Urinary bladder (tissue), 4 donors: ENCODE data around the gene TOP1. TPM values are rescaled to one million over a fixed set of nuclear protein-coding genes. Genes with fewer than 3 reads are reported as not detected.
A peak's percentile ranks its signal among the peaks of the same experiment; 100 is the strongest.

Source experiments
- DNase-seq: peaks from one replicate; pipeline ENCODE4 v3.0.0-alpha.2; 2015; ENCODE audit errors: extremely low spot score
- H3K27ac ChIP-seq: one replicate; pipeline ENCODE4 v1.5.1; 2013; ENCODE audit warnings: low read depth, mild to moderate bottlenecking, moderate library complexity
- H3K36me3 ChIP-seq: one replicate; pipeline ENCODE4 v1.6.1; 2013; ENCODE audit warnings: mild to moderate bottlenecking, moderate library complexity; ENCODE audit not compliant: insufficient read depth
- H3K4me1 ChIP-seq: one replicate; pipeline ENCODE4 v1.6.1; 2013; ENCODE audit warnings: mild to moderate bottlenecking, moderate library complexity; ENCODE audit not compliant: insufficient read depth
- H3K4me3 ChIP-seq: one replicate; pipeline ENCODE4 v1.5.1; 2013; ENCODE audit warnings: low read depth, low read length
- WGBS: extraction: QIAGEN DNeasy Blood & Tissue Kit; methylation state at CpG from one replicate; pipeline ENCODE4 v1.1.7; 2013; 5-methylcytosine and 5-hydroxymethylcytosine counted together
- polyA plus RNA-seq: library from polyadenylated mRNA; stranded (reverse); fragments of 200-250 nt; gene quantifications from one replicate; pipeline ENCODE4 v1.2.3, GENCODE V29; 2013
- total RNA-seq: library from RNA; depleted of rRNA; stranded (reverse); fragments of >200 nt; gene quantifications from one replicate; pipeline ENCODE4 v1.2.3, GENCODE V29; 2014
- donor health status: healthy with polysubstance abuse.
- donor health status: healthy.

Gene TOP1
- total and polyA plus RNA-seq, 2 donors = 26.9 to 29.2 TPM

DNA sequence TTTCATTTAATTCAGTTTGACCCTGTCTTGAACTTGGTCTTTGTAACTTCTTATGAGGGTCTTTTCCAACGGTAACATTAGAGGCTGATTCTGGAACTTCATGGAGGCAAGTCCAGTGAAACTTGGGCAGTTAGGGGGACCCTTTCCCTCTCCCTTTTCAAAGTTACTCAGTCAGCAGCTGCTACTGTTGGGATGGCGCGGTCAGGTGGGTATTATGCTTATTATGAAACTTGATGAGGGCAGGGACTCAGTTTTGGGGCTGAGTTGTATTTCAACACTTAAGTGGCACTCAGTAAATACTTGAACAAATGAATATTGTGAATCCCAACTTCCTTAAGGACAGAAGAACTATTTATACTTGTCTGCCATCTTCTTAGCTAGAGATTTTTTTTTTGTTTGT is 20.8 kb downstream of the TOP1 start:
- H3K36me3 ChIP-seq = no peaks in the 10 kb centered on the region
- H3K4me3 ChIP-seq = no peak overlapping the region
- WGBS = 49% methylated on average over 3 of the region's 3 CpGs
- no peak for DNase-seq
- no peak overlapping the region for H3K27ac ChIP-seq
- peaks cover 2% of the 10 kb centered on the region for H3K4me1 ChIP-seq

DNA sequence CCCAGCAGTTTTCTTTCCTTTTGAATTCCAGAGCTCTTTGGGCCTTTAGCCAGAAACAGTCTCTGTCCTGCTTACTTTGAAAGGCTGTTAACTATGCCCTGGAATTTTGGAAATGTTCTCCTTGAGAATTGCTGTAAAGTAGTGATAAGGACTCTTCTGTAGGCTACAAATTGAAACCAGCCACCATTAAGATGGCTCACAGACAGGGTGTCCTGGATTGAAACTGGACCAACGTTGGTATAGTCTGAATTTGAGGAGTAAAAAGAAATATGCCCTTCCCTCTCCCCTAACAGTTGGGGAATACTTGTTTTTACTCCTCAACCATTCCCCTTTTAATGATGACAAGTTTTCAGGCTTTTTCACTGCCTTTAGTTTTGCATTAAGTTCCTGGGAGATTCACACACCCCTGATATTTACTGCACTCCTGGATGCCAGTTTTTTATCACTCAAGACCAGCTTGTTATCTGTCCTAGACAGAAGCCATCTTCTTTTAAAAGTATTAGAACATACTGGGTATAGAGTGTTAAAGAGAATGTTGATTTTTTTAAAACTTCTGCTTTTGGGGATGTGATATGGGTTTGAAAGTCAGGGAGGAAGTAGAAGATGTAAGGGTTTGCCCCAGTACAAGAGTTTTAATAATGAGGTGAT is 21.9 kb downstream of the TOP1 start:
- no peak overlapping the region for H3K4me3 ChIP-seq
- no peak for DNase-seq

DNA sequence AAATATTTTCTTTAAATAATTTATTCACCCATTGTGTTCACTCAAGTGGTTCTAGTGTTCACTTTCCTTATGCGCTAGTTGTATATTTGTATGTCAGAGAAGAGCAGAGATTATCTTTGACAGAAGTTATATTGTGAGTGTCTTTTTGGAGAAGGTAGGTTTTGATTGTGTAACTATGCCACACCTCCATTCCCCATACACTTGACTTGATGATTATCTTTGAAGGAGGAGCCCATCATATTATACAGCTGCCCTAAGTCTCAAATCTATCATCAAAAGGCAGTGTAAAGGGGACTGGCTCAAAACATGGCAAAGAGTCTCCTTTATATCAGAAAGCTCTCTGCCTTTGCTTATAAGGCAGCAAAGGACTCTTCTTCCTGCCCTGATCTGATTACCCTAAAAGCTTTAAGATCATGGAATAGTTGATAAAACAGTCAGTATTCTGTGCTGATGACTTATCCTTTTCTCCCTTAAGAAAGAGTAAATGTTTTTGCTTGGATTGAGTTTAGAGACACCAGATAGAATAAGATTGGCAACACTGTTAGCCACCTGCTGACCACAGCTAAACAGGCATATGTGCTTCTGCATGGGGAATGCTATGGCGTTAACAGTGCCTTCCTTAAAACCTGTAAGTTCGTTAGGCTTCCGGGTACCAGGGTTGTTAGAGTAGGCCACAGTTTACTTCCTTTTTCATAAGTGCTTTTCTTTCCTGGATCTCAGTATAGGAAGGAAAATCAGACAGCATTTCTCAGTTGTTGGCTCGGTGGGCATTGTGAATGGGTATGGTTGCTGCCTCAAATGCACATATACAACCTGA is 22.6 kb downstream of the TOP1 start:
- WGBS = 60% methylated on average over 5 of the region's 5 CpGs
- Histone ChIP-seq H3K27ac (no peak overlapping the region), H3K4me3 (no peak overlapping the region), H3K4me1 (peaks cover 2% of the 10 kb centered on the region), H3K36me3 (no peaks in the 10 kb centered on the region)
- DNase-seq = no peak

More for the DNA sequence above, 21.9 kb downstream of the TOP1 start:
- Histone ChIP-seq H3K4me1 (peaks cover 2% of the 10 kb centered on the region), H3K27ac (no peak overlapping the region), H3K36me3 (no peaks in the 10 kb centered on the region)
- 15% methylated on average over 1 of the region's 1 CpG for WGBS

DNA sequence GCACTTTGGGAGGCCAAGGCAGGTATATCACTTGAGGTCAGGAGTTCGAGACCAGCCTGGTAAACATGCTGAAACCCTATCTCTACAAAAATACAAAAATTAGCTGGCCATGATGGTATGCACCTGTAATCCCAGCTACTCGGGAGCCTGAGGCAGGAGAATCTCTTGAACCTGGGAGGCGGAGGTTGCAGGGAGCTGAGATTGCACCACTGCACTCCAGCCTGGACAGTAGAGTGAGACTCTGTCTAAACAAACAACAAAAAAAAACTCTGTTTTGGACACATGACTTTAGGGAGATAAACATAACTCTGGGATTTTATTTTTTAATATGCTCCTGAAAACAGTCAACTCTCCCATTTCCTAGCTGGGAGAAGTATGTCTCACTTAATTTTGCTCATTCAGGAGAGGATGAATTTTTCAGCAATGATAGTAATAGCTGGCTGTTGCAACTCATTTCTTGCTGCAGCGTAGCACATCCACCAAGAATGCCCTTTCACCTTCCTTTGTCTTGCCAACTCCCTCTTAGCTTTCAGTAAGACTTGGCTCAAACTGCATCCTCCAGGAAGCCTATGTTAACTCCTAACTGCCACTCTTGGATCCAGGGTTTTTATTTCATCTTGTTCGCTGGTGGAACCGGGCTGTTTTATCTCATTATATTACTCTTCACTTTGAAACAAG is 24.3 kb downstream of the TOP1 start:
- Histone ChIP-seq H3K27ac (no peak overlapping the region), H3K4me3 (no peak overlapping the region), H3K36me3 (no peaks in the 10 kb centered on the region), H3K4me1 (peaks cover 3% of the 10 kb centered on the region)
- 43% methylated on average over 6 of the region's 6 CpGs for WGBS
- DNase-seq = no peak

DNA sequence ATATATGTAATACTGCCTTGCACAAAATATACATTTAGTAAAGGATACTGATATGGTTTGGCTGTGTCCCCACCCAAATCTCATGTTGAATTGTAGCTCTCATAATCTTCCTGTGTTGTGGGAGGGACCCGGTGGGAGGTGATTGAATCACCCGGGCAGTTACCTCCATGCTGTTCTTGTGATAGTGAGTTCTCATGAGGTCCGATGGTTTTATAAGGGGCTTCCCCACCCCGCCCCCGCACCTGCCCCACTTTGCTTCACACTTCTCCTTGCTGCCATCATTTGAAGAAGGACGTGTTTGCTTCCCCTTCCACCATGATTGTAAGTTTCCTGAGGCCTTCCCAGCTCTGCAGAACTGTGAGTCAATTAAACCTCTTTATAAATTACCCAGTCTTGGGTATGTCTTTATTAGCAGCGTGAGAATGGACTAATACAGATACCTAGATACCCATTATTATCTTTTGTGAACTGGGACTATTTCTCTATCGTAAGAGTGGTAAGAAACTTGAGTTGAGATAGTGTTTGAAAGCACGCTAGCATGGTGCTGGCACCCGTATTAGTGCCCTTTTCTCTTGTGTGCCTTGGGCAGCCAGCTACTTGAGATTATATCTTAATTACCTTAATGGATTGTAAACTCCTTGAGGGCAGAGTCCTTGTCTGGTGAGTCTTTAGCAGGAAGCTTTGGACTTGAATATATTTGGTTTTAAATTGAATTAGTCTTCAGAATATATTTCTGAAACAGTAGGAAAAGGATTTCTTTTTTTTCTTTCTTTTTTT is 25.6 kb downstream of the TOP1 start:
- H3K27ac ChIP-seq = no peak overlapping the region
- H3K4me1 ChIP-seq = peaks cover 3% of the 10 kb centered on the region
- no peak for DNase-seq
- 94% methylated on average over 10 of the region's 10 CpGs for WGBS
- no peak overlapping the region for H3K4me3 ChIP-seq
- H3K36me3 ChIP-seq = no peaks in the 10 kb centered on the region

DNA sequence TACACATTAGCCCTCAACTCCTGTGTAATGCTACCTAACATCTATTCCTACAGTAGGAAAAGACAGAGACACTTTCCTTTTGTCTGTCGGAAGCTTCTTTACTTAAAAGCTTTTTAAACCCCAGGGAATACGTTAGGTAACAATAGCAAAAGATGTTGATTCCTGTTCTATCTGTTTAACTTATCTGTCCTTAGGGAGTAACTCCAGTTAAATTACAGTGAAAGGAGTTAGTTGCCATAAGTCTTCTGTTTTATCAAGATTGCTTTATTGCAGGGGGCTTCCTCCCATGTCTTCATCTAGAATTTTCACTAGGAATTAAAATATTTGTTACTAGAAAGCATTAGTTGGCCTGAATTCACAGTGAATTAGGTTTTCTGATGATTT is 26.2 kb downstream of the TOP1 start:
- Histone ChIP-seq H3K27ac (no peak overlapping the region), H3K4me3 (no peak overlapping the region), H3K36me3 (no peaks in the 10 kb centered on the region), H3K4me1 (peaks cover 3% of the 10 kb centered on the region)
- WGBS = 58% methylated on average over 2 of the region's 2 CpGs
- DNase-seq = no peak

DNA sequence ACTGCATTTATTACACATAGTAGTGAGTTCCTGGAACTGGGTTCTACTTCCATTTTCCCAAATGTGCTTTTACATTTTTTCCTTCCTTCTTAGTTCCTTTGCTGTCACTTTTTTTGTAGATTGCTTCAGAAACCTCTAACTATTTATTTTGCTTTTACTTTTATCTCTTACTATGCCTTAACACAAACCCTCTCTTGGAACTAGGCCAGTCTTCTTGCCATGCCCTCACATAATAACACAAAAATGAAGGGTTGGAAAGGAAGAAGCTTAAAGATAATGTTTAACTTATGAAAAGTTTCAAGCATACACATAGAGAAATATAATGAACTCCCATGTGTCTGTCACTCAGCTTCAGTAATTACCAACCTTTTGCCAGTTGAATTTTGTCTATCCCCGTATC is 27.1 kb downstream of the TOP1 start:
- Histone ChIP-seq H3K36me3 (no peaks in the 10 kb centered on the region), H3K4me3 (no peak overlapping the region), H3K4me1 (peaks cover 3% of the 10 kb centered on the region), H3K27ac (no peak overlapping the region)
- DNase-seq = no peak
- WGBS = 28% methylated on average over 1 of the region's 1 CpG

DNA sequence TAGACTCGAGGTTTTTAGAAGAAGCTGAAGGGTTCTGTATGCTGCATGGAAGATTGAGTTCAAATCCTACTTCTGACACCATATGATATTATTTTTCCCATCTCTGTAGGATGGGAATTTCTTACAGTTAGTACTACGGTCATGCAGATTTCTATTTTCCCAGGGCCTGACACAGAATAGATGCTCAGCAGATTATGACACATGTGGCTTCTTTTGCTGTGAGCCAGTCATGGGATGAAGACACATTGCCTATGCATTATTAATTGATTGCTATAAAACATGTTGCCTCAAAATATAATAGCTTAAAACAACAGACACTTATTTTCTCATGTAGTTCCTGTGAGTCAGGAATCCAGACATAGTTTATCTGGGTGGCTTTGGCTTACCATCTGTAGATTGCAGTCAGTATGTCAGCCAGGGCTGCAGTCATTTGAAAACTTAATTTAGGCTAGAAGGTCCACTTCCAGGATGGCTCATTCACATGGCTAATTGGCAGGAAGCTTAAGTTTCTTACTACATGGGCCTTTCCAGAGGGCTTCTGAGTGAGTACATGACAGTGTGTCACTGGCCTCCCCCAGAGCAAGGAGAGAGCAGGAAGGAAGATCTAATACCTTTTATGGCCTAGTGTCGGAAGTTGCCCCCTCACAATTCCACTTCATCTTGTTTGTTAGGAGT is 29.5 kb downstream of the TOP1 start:
- H3K27ac ChIP-seq = peak overlapping the region; percentile 23
- no peaks in the 10 kb centered on the region for H3K36me3 ChIP-seq
- no peak for DNase-seq
- no peak overlapping the region for H3K4me3 ChIP-seq
- WGBS = 83% methylated on average over 3 of the region's 3 CpGs
- peaks cover 3% of the 10 kb centered on the region for H3K4me1 ChIP-seq

DNA sequence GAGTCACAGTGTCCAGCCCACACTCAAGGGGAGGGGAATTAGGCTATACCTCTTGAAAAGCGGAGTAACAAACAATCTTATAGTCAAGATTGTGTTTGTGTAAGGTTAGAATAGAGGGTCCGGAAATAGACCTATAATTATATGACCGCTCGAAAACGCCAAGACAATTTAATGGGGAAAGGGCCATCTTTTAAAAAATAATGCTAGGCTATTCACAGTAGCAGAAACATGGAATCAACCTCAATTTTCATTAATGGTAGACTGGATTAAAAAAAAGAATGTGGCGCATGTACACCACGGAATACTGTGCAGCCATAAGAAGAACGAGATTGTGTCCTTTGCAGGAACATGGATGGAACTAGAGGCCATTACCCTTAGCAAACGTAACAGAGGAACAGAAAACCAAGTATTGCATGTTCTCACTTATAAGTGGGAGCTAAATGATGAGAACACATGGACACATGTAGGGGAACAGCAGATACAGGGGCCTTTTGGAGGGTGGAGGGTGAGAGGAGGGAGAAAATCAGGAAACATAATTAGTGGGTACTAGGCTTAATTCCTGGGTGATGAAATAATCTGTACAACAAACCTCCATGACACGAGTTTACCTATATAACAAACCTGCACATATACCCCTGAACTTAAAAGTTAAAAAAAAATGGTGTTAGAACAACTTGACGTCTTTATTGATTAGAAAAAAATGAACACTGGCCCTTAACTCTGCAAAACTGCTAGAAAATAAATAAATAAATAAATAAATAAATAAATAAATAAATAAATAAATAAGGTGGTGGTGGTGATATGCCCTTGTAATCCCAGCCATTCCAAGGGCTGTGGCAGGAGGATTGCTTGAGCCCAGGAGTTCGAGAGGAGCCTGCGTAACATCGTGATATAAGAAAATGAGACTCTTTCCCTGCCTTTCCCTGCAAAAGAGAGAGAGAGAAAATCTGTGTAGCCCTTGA is 30.3 kb downstream of the TOP1 start:
- Histone ChIP-seq H3K4me3 (no peak overlapping the region), H3K27ac (no peak overlapping the region), H3K36me3 (no peaks in the 10 kb centered on the region), H3K4me1 (peaks cover 3% of the 10 kb centered on the region)
- WGBS = 95% methylated on average over 14 of the region's 14 CpGs
- no peak for DNase-seq

DNA sequence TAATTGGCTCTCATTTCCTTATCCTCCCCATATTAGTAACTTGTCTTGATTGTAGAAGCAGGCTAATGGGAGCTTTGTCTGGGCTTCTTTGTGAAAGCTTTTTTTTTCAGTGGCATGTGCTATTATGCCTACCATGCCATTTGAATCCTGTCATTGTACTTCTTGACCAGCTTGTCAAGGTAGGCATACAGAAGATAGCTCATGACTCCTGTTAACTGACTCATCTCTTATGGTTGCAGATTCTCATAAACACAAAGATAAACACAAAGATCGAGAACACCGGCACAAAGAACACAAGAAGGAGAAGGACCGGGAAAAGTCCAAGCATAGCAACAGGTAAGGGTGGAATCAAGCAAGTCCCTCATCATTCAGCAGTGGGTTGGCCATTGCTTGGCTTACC is 32.5 kb downstream of the TOP1 start:
- Histone ChIP-seq H3K4me1 (peaks cover 5% of the 10 kb centered on the region), H3K27ac (no peak overlapping the region), H3K4me3 (no peak overlapping the region), H3K36me3 (no peaks in the 10 kb centered on the region)
- WGBS = 74% methylated on average over 3 of the region's 3 CpGs
- no peak for DNase-seq

DNA sequence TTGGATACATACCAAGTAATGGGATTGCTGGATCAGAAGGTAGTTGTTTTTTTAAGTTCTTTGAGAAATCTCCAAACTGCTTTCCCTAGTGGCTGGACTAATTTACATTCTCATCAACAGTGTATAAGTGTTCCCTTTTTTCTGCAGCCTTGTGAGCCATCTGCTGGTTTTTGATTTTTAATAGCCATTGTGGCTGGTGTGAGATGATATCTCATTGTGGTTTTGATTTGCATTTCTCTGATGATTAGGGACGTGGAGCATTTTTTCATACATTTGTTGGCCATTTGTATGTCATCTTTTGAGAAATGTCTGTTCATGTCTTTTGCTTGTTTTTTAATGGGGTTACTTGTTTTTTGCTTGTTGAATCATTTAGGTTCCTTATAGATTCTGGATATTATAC is 34.8 kb downstream of the TOP1 start:
- H3K4me3 ChIP-seq = no peak overlapping the region
- no peak for DNase-seq
- H3K36me3 ChIP-seq = no peaks in the 10 kb centered on the region
- H3K27ac ChIP-seq = no peak overlapping the region
- peaks cover 1% of the 10 kb centered on the region for H3K4me1 ChIP-seq
- 82% methylated on average over 1 of the region's 1 CpG for WGBS

DNA sequence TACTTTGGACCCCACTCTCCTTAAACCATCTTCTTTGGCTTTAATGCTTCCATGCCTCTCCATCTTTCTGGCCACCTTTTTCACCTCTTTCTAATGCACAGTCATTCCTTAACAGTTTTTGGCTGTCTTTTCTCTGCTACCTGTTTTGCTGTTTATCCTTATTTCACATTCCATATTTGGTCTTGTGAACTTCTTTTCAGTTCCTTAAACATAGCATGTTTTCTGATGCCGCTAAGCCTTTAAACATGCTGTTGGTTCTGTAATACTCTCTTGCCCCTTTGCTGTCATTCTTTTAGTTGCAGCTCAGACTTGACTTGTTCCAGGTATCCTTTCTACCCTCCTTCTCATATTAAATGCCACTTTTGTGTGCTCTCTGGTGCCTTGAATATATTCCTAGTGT is 35.8 kb downstream of the TOP1 start:
- H3K36me3 ChIP-seq = no peaks in the 10 kb centered on the region
- no peak overlapping the region for H3K4me3 ChIP-seq
- 91% methylated on average over 1 of the region's 1 CpG for WGBS
- DNase-seq = no peak
- H3K27ac ChIP-seq = no peak overlapping the region
- H3K4me1 ChIP-seq = peaks cover 1% of the 10 kb centered on the region
